Stimulated activated memory B cell treated with anti-CD40 and anti-IgM and Interleukin-4, amounts not matched to agents 10 μg/mL and 1 μg/mL and 100 μg/mL, for 72 hours (primary cell): Measurements from ENCODE around the gene ERO1A.
"Not testable (repeated sequence)": the region's sequence is repeated elsewhere in the genome, so short reads cannot be mapped to it uniquely, and the experiment has no call there.

Experiments
- ATAC-seq: fragments of 150-1000 bp; cut with Tn5 transposase; 2 replicates; pipeline ENCODE4 v1.10.0; 2021
- H3K27ac Mint-ChIP-seq: one replicate; pipeline ENCODE4 v1.8.0; 2022; ENCODE audit warnings: mild to moderate bottlenecking, mixed read lengths
- H3K27me3 Mint-ChIP-seq: one replicate; pipeline ENCODE4 v1.8.0; 2022; ENCODE audit warnings: mixed read lengths
- H3K36me3 Mint-ChIP-seq: one replicate; pipeline ENCODE4 v1.8.0; 2022; ENCODE audit warnings: mixed read lengths
- H3K4me1 Mint-ChIP-seq: one replicate; pipeline ENCODE4 v1.8.0; 2022; ENCODE audit warnings: mixed read lengths
- H3K4me3 Mint-ChIP-seq: one replicate; pipeline ENCODE4 v1.8.0; 2022; ENCODE audit warnings: mild to moderate bottlenecking, moderate library complexity, mixed read lengths
- H3K9me3 Mint-ChIP-seq: one replicate; pipeline ENCODE4 v1.8.0; 2022; ENCODE audit warnings: mixed read lengths

The ERO1A gene, protein sequence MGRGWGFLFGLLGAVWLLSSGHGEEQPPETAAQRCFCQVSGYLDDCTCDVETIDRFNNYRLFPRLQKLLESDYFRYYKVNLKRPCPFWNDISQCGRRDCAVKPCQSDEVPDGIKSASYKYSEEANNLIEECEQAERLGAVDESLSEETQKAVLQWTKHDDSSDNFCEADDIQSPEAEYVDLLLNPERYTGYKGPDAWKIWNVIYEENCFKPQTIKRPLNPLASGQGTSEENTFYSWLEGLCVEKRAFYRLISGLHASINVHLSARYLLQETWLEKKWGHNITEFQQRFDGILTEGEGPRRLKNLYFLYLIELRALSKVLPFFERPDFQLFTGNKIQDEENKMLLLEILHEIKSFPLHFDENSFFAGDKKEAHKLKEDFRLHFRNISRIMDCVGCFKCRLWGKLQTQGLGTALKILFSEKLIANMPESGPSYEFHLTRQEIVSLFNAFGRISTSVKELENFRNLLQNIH

DNA sequence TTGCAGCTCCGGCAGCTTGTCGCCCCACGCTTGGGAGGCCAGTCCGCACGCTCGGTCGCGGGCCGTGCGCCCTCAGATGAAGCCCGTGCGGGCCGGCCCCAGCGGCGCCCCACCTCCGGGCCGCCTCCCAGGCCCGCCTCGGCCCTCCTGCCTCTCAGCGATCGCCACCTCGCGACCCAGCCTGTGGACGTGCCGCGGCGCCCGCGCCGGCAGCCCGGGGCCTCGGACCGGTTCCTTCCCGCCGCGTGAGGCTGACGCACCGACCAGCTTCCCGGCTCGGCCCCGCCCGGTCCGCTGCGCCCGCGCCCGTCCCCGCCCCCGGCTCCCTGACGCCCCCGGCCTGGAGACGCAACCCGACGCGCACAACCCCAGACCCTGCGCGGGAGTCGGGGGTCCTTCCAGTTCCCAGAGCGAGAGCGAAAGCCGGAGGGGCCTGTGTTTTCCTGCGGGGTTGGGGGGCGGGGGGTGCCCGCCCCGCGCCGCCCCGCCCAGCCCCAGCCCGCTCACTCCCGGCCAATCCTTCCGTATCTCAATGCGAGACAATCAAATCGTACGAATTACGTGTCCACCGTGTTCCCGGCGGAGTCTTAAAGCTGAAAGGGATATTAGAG is at the start of gene ERO1A:
Gene ERO1A, minus strand, starts transcription at position 78 of the 611 bp plus-strand sequence. Its CDS starts 77 bp downstream, at position 1.
- peak; percentile 87 for ATAC-seq
- Mint-ChIP-seq H3K27ac (peak within 1 kb of the TSS; percentile 88), H3K27me3 (no peaks in the 10 kb centered on the region), H3K36me3 (no peaks in the 10 kb centered on the region), H3K4me3 (peak within 1 kb of the TSS; percentile 94), H3K4me1 (peaks cover 38% of the 10 kb centered on the region), H3K9me3 (no peaks in the 10 kb centered on the region)

DNA sequence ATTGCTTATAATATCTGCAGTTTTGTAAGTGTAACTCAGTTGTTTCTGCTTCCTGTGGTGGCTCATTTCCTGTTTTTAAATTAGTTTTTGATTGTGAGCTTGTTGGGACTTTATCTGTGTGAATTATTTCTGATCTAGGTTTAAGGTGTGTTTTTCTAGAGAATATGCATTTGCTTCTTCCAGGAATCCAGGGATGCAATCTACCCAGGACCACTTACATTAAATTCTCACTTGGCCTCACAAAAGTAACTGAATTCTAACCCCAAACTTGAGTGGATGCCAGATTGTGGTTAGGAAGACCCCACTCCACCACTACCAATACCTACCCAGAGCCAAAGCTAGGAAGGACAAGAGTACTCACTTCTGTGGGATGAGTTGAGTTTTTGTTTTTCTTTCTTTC is 46.5 kb upstream of the ERO1A start:
- peaks cover 19% of the 10 kb centered on the region for H3K36me3 Mint-ChIP-seq
- no peak for ATAC-seq
- peaks cover 45% of the 10 kb centered on the region for H3K4me1 Mint-ChIP-seq
- H3K27me3 Mint-ChIP-seq: no peaks in the 10 kb centered on the region
- no peaks in the 10 kb centered on the region for H3K9me3 Mint-ChIP-seq
- peak overlapping the region; percentile 89 for H3K27ac Mint-ChIP-seq
- H3K4me3 Mint-ChIP-seq: peak overlapping the region; percentile 53

DNA sequence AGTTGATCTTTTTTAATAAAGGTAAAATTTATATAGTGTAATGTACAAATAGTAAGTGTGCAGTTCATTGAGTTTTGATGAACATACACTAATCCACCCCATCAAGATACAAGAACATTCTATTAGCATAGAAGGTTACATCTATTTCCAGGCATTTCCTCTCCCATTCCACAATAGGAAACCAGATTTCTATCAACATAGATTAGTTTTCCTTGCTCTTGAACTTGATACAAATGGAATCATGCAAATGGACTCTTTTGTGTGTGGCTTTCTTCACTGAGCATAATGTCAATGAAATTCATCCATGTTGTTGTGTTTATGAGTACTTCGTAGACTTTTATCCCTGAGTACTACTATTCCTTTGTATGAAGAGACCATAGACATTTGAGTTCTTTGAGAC is 45.4 kb upstream of the ERO1A start:
- Mint-ChIP-seq H3K9me3 (no peaks in the 10 kb centered on the region), H3K4me3 (no peak overlapping the region), H3K27ac (no peak overlapping the region), H3K27me3 (no peaks in the 10 kb centered on the region), H3K36me3 (peaks cover 25% of the 10 kb centered on the region), H3K4me1 (peaks cover 55% of the 10 kb centered on the region)
- no peak for ATAC-seq

DNA sequence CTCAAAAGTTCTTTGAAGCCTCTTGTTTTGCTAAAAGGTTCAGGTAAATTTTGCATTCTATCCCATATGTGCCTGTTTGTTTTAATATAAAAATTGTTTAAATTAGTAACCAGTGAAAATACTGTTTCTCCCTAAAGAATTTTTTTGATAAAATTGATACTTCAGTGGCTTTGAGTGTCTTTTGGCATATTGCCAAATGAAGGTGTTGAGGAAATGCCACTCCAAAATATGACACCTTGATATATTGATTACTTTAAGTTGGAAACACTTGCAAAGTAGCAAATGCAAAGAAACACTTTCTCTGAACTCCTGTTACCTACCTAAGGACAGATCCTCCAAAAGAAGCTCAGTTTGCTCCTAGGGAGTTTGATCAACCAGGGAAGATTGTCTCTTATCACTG is 43.1 kb upstream of the ERO1A start:
- ATAC-seq: no peak

DNA sequence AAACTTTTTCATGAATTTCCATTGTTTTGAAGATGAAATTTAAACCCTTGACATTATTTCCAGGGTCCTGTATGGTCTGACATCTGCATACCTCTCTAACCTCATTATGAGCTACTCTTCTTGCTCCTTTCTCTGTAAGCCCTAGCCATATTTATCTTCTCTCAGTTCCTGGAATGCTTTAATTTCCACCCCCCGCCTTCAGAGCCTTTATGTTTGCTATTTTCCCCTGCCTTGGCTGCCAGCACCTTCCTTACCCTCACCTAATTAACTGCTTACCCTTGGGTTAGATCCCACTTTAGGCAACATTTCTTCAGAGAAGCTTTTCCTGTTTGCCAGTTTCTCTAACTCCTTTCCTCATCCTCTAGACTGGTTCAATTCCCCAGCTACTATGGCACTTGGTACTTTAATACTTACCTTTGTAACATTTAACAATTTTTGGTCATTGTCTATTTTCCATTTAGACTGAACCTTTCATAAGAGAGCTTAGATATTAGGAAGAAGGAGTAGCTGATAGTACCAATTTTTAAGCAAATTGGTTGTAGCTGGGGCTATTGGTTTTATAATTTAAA is 40.6 kb upstream of the ERO1A start:
- peaks cover 42% of the 10 kb centered on the region for H3K36me3 Mint-ChIP-seq
- H3K4me3 Mint-ChIP-seq: no peak overlapping the region
- H3K4me1 Mint-ChIP-seq: peaks cover 61% of the 10 kb centered on the region
- no peaks in the 10 kb centered on the region for H3K9me3 Mint-ChIP-seq
- peak overlapping the region; percentile 26 for H3K27ac Mint-ChIP-seq
- no peaks in the 10 kb centered on the region for H3K27me3 Mint-ChIP-seq
- ATAC-seq: no peak

More for the DNA sequence above, 43.1 kb upstream of the ERO1A start:
- Mint-ChIP-seq H3K27me3 (no peaks in the 10 kb centered on the region), H3K36me3 (peaks cover 37% of the 10 kb centered on the region), H3K27ac (no peak overlapping the region), H3K4me1 (peaks cover 76% of the 10 kb centered on the region), H3K4me3 (no peak overlapping the region), H3K9me3 (no peaks in the 10 kb centered on the region)

DNA sequence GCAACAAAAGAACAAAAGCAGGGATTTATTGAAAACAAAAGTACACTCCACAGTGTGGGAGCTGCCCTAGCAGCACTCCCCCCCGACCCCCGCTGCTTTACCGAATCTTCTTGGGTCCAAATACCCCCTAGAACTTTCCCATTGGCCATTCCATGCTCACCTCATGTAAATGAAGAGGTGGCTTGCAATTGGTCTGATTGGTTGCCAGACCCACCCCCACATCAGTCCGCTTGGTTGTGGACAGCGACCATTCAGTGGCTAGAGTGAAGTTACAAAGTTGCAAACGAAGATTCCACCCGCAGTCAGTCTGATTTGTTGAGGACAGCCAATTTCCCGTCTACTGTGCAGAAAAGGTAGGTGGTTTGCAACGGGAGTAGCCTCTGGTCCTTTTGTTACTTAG is 38.5 kb upstream of the ERO1A start:
- peaks cover 58% of the 10 kb centered on the region for H3K4me1 Mint-ChIP-seq
- no peak for ATAC-seq
- no peaks in the 10 kb centered on the region for H3K9me3 Mint-ChIP-seq
- no peaks in the 10 kb centered on the region for H3K27me3 Mint-ChIP-seq
- no peak overlapping the region for H3K4me3 Mint-ChIP-seq
- no peak overlapping the region for H3K27ac Mint-ChIP-seq
- H3K36me3 Mint-ChIP-seq: peaks cover 37% of the 10 kb centered on the region

DNA sequence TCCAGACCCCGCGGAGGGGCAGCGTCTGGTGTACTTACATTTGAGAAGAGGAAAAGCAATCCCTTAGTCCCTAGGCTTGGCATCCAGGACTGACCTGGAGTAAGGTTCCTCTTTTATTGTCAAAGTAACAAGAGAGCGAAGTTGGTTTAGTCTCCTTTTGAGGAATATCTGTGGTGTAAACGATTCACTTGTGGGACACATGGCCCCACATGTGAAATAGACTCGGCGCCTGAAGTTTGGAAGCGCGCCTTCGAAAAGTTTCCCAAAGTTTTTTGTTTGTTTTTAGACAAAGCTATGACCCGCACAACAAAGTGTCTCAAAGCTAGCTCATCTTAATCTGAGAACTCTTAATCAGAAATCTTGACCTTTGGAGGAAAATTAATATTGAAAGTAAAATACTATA is 35.4 kb upstream of the ERO1A start:
- H3K4me1 Mint-ChIP-seq: peaks cover 35% of the 10 kb centered on the region
- peaks cover 24% of the 10 kb centered on the region for H3K36me3 Mint-ChIP-seq
- peak overlapping the region; percentile 94 for H3K4me3 Mint-ChIP-seq
- H3K9me3 Mint-ChIP-seq: no peaks in the 10 kb centered on the region
- no peak for ATAC-seq
- H3K27ac Mint-ChIP-seq: peak overlapping the region; percentile 85
- no peaks in the 10 kb centered on the region for H3K27me3 Mint-ChIP-seq

DNA sequence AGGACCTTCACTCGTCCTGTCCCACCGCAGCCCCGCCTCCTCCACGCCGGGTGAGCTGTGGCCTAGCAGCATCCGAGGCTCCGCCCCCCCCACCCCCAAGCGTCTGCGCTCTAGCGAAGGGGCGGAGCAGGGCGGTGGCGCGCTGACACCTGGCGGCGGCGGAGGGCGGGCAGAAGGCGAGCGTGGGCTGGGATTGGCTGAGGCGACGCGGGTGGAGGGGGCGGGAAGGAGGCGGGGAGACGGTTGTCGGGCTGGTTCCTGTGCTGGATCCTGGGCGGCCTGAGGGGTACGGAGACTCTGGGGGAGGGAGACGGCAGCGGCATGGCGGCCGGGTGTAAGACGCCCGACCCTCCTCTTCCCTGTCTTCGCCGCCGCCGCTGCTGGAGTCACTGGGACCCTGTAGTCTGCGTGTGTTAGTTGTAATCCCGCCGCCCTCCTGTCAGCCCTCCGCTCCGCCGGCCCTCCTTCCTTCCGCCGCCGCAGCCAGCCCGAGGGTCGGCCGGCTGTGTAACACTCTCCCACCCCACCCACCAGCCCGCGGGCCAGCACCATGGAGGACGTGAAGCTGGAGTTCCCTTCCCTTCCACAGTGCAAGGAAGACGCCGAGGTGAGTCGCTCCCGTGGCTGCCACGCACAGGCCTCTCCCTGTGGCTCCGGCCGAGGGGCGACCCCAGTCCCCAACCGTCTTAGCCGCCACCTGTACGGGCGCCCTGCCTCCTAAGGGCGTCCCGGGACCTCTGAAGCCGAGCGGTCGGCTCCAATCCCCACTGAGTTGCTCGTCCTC is 34.8 kb upstream of the ERO1A start, which contains the start of gene STYX:
Gene STYX, plus strand, starts transcription at position 242 of the 784 bp plus-strand sequence. Its CDS starts 309 bp downstream, at position 551.
- Mint-ChIP-seq H3K4me3 (peak within 1 kb of the TSS; percentile 94), H3K4me1 (peaks cover 36% of the 10 kb centered on the region), H3K9me3 (no peaks in the 10 kb centered on the region), H3K27me3 (no peaks in the 10 kb centered on the region), H3K36me3 (peaks cover 24% of the 10 kb centered on the region), H3K27ac (peak within 1 kb of the TSS; percentile 85)
- ATAC-seq: peak; percentile 99

DNA sequence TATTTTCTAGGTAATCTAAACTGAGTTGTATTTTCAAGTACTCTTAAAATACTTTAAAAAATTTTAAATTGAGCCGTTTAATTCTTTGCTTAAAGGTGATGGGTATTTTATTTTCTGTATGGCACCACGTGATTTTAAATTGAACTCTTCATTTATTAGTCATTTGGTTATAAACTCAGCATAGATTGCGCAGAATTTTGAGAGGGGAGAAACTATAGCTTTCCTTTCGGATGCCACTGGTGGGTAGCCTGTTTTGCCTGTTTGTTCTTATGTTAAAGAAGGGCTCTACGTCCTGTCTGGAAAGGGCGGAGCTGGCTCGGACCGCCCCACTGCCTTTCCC is 34.2 kb upstream of the ERO1A start:
- Mint-ChIP-seq H3K27ac (peak overlapping the region; percentile 85), H3K4me1 (peaks cover 36% of the 10 kb centered on the region), H3K4me3 (peak overlapping the region; percentile 94), H3K9me3 (no peaks in the 10 kb centered on the region), H3K27me3 (no peaks in the 10 kb centered on the region), H3K36me3 (peaks cover 23% of the 10 kb centered on the region)
- no peak for ATAC-seq

DNA sequence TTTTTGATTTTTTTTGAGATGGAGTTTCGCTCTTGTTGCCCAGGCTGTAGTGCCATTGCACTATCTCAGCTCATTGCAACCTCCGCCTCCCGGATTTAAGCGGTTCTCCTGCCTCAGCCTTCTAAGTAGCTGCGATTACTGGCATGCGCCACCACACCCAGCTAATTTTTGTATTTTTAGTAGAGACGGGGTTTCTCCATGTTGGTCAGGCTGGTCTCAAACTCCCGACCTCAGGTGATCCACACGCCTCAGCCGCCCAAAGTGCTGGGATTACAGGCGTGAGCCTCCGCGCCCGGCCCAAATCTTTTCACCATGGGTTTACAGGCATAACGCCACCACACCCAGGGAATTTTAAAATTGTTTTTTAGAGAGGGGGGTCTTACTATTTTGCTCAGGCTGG is 33.7 kb upstream of the ERO1A start:
- not testable (repeated sequence) for H3K4me3 Mint-ChIP-seq, H3K27me3 Mint-ChIP-seq, H3K27ac Mint-ChIP-seq, ATAC-seq, H3K9me3 Mint-ChIP-seq
- Mint-ChIP-seq H3K36me3 (peaks cover 21% of the 10 kb centered on the region), H3K4me1 (peaks cover 36% of the 10 kb centered on the region)

DNA sequence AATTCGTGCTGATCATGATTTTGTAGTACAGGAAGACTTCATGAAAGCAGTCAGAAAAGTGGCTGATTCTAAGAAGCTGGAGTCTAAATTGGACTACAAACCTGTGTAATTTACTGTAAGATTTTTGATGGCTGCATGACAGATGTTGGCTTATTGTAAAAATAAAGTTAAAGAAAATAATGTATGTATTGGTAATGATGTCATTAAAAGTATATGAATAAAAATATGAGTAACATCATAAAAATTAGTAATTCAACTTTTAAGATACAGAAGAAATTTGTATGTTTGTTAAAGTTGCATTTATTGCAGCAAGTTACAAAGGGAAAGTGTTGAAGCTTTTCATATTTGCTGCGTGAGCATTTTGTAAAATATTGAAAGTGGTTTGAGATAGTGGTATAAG is 32.2 kb upstream of the ERO1A start:
- Mint-ChIP-seq H3K36me3 (peaks cover 22% of the 10 kb centered on the region), H3K4me1 (peaks cover 39% of the 10 kb centered on the region)
- not testable (repeated sequence) for H3K27ac Mint-ChIP-seq, H3K27me3 Mint-ChIP-seq, H3K4me3 Mint-ChIP-seq, H3K9me3 Mint-ChIP-seq, ATAC-seq

DNA sequence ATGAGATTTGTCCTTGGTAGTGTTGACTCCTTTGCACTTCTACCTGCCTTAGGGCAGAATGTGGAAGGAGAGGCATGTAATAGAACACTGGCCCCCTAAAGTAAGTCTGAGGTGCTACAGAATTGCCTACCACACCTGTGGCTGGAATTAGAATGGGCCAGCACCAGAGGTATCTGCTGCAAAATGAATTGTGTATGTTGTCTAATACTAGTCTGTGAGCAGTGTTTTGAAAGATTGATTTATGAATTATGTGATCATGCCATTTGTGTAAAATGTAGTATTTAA is 28.9 kb upstream of the ERO1A start:
- H3K27ac Mint-ChIP-seq: peak overlapping the region; percentile 45
- H3K4me3 Mint-ChIP-seq: no peak overlapping the region
- peaks cover 36% of the 10 kb centered on the region for H3K36me3 Mint-ChIP-seq
- no peaks in the 10 kb centered on the region for H3K9me3 Mint-ChIP-seq
- H3K27me3 Mint-ChIP-seq: no peaks in the 10 kb centered on the region
- ATAC-seq: no peak
- peaks cover 45% of the 10 kb centered on the region for H3K4me1 Mint-ChIP-seq

DNA sequence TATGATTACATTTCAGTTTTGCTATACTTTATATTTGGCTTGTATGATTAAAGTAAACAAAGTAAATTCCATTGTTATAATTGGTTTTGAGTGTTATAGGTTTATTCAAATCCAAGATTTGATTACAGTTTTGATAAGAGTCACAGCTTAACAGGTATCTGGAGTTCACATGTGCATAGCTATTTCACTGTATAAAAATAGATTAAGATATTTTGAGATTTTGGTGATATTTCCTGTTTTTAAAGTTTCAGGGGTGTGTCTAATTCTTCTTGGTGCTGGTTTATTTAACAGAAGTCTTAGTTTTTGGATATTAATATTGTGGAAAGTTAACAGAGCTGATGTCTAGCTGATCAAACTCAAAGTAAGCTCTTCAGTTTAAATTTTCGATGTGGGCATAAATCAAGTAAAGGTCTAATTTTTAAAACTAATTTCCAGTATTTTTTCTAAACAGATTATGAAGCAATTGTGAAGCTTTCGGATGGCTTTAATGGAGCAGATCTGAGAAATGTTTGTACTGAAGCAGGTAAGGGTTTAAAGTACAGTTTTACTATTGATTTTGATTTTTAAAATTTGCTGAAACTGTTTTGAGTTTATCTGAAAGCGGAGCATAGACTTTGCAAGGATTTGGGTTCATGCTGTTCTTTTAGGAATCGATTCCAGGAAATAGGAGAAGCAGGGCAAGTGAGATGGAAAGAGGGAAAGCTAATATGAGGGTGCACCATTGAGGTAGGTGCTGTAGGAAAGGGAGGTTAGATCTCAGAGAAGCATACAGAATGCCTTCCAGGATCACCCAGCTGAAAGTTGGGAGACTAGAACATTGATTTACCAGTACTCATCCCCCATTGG is 28.4 kb upstream of the ERO1A start:
- Mint-ChIP-seq H3K9me3 (no peaks in the 10 kb centered on the region), H3K27ac (peak overlapping the region; percentile 45), H3K27me3 (no peaks in the 10 kb centered on the region), H3K4me1 (peaks cover 45% of the 10 kb centered on the region), H3K36me3 (peaks cover 36% of the 10 kb centered on the region), H3K4me3 (peak overlapping the region; percentile 65)
- no peak for ATAC-seq

DNA sequence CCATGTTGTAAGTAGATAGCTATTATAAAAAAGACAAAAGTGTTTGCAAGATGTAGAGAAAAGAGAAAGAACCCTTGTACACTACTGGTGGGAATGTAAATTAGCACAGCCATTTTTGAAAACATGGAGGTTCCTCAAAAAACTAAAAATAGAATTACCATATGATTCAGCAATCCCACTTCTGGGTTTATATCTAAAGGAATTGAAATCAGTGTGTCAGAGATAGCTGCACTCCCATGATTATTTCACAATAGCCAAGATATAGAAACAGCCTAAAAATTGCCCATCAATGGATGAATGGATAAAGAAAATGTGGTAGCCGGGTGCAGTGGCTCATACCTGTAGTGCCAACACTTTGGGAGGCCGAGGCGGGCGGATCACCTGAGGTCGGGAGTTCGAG is 20.8 kb upstream of the ERO1A start:
- no peak overlapping the region for H3K27ac Mint-ChIP-seq
- H3K9me3 Mint-ChIP-seq: no peaks in the 10 kb centered on the region
- peaks cover 3% of the 10 kb centered on the region for H3K4me1 Mint-ChIP-seq
- H3K4me3 Mint-ChIP-seq: no peak overlapping the region
- peaks cover 35% of the 10 kb centered on the region for H3K36me3 Mint-ChIP-seq
- H3K27me3 Mint-ChIP-seq: no peaks in the 10 kb centered on the region
- no peak for ATAC-seq
